Nephron progenitor cell (in vitro differentiated cells): Measurements from ENCODE around the gene GRN.
A peak's percentile ranks its signal among the peaks of the same experiment; 100 is the strongest.

ENCODE experiments used
- DNase-seq: peaks from one replicate; pipeline ENCODE4 v3.0.0; 2021
- H3K27ac Mint-ChIP-seq: 2 replicates; pipeline ENCODE4 v1.8.0; 2021; ENCODE audit warnings: mild to moderate bottlenecking, moderate library complexity, mixed read lengths
- H3K27me3 Mint-ChIP-seq: 2 replicates; pipeline ENCODE4 v1.8.0; 2021; ENCODE audit warnings: mild to moderate bottlenecking, low read depth, mixed read lengths; ENCODE audit not compliant: poor library complexity
- H3K36me3 Mint-ChIP-seq: 2 replicates; pipeline ENCODE4 v1.8.0; 2021; ENCODE audit warnings: low read depth, mixed read lengths
- H3K4me1 Mint-ChIP-seq: 2 replicates; pipeline ENCODE4 v1.8.0; 2021; ENCODE audit warnings: mixed read lengths
- H3K4me3 Mint-ChIP-seq: 2 replicates; pipeline ENCODE4 v1.8.0; 2021; ENCODE audit warnings: mild to moderate bottlenecking, moderate library complexity, mixed read lengths
- H3K9me3 Mint-ChIP-seq: 2 replicates; pipeline ENCODE4 v1.8.0; 2021; ENCODE audit warnings: mild to moderate bottlenecking, moderate library complexity, mixed read lengths
- TF ChIP-seq, protein P1 (sequence below): fragments of 200-600 bp; sonication (generic); IDR thresholded peaks from 2 replicates; pipeline ENCODE4 v1.5.0; 2021; ENCODE audit warnings: antibody characterized with exemption

Gene GRN

GRCh38 chr17:44348234-44348987 lies 3.3 kb downstream of the GRN start:
- no peak for DNase-seq
- H3K4me3 Mint-ChIP-seq = no peak overlapping the region
- H3K9me3 Mint-ChIP-seq = no peaks in the 10 kb centered on the region
- TF ChIP-seq, protein P1, sequence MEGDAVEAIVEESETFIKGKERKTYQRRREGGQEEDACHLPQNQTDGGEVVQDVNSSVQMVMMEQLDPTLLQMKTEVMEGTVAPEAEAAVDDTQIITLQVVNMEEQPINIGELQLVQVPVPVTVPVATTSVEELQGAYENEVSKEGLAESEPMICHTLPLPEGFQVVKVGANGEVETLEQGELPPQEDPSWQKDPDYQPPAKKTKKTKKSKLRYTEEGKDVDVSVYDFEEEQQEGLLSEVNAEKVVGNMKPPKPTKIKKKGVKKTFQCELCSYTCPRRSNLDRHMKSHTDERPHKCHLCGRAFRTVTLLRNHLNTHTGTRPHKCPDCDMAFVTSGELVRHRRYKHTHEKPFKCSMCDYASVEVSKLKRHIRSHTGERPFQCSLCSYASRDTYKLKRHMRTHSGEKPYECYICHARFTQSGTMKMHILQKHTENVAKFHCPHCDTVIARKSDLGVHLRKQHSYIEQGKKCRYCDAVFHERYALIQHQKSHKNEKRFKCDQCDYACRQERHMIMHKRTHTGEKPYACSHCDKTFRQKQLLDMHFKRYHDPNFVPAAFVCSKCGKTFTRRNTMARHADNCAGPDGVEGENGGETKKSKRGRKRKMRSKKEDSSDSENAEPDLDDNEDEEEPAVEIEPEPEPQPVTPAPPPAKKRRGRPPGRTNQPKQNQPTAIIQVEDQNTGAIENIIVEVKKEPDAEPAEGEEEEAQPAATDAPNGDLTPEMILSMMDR = no peak
- peaks cover 32% of the 10 kb centered on the region for H3K4me1 Mint-ChIP-seq
- peaks cover 5% of the 10 kb centered on the region for H3K36me3 Mint-ChIP-seq
- peaks cover 14% of the 10 kb centered on the region for H3K27me3 Mint-ChIP-seq
- H3K27ac Mint-ChIP-seq = no peak overlapping the region

DNA sequence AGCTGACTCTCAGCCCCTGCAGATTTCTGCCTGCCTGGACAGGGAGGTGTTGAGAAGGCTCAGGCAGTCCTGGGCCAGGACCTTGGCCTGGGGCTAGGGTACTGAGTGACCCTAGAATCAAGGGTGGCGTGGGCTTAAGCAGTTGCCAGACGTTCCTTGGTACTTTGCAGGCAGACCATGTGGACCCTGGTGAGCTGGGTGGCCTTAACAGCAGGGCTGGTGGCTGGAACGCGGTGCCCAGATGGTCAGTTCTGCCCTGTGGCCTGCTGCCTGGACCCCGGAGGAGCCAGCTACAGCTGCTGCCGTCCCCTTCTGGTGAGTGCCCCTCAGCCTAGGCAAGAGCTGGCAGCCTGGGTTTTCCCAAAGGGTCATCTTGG lies 3.9 kb downstream of the GRN start:
- H3K4me3 Mint-ChIP-seq = no peak overlapping the region
- peaks cover 5% of the 10 kb centered on the region for H3K36me3 Mint-ChIP-seq
- H3K27me3 Mint-ChIP-seq = peaks cover 9% of the 10 kb centered on the region
- H3K9me3 Mint-ChIP-seq = no peaks in the 10 kb centered on the region
- peaks cover 27% of the 10 kb centered on the region for H3K4me1 Mint-ChIP-seq
- TF ChIP-seq, protein P1 = no peak
- DNase-seq = no peak
- no peak overlapping the region for H3K27ac Mint-ChIP-seq

GRCh38 chr17:44349553-44350070 lies 4.5 kb downstream of the GRN start:
- peaks cover 22% of the 10 kb centered on the region for H3K4me1 Mint-ChIP-seq
- peaks cover 5% of the 10 kb centered on the region for H3K36me3 Mint-ChIP-seq
- TF ChIP-seq, protein P1 = no peak
- peaks cover 7% of the 10 kb centered on the region for H3K27me3 Mint-ChIP-seq
- no peak overlapping the region for H3K27ac Mint-ChIP-seq
- no peak overlapping the region for H3K4me3 Mint-ChIP-seq
- no peaks in the 10 kb centered on the region for H3K9me3 Mint-ChIP-seq
- DNase-seq = no peak

DNA sequence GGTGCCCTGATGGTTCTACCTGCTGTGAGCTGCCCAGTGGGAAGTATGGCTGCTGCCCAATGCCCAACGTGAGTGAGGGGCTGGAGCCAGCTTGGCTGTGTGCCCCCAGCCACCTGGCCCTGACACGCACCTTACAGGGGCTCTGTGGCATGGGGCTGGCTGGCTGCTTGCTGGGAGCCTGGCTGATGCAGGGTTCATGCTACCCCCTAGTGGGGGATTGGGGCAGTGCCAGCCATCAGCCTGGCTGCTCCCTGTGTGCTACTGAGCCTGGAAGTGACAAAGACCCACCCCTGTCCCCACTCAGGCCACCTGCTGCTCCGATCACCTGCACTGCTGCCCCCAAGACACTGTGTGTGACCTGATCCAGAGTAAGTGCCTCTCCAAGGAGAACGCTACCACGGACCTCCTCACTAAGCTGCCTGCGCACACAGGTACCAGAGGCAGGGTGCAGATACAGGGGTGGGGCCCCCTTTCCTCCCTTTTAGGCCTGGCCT lies 5.7 kb downstream of the GRN start:
- no peak overlapping the region for H3K4me3 Mint-ChIP-seq
- peak; percentile 84 for DNase-seq
- H3K27ac Mint-ChIP-seq = no peak overlapping the region
- TF ChIP-seq, protein P1 = peak; percentile 85
- H3K27me3 Mint-ChIP-seq = peaks cover 7% of the 10 kb centered on the region
- H3K9me3 Mint-ChIP-seq = no peaks in the 10 kb centered on the region
- H3K36me3 Mint-ChIP-seq = peaks cover 5% of the 10 kb centered on the region
- H3K4me1 Mint-ChIP-seq = peaks cover 18% of the 10 kb centered on the region

- Mint-ChIP-seq H3K27ac (no peak overlapping the region), H3K4me3 (no peak overlapping the region), H3K36me3 (peaks cover 5% of the 10 kb centered on the region), H3K4me1 (peaks cover 13% of the 10 kb centered on the region), H3K9me3 (no peaks in the 10 kb centered on the region), H3K27me3 (peaks cover 7% of the 10 kb centered on the region)
- DNase-seq = no peak
- TF ChIP-seq, protein P1 = no peak
Observed at GRCh38 chr17:44351464-44351863, 6.4 kb downstream of the GRN start.
